Measurements from ENCODE around the gene CDON. TPM values are rescaled to one million over a fixed set of nuclear protein-coding genes. Genes with fewer than 3 reads are reported as not detected.

CDON gene
- polyA plus RNA-seq, 2 of the 4 experiments (the other 2 are of a cell fraction) = 1.7 to 5.6 TPM

GRCh38 chr11:125950178-125950490 is 112.5 kb downstream of the CDON start:
- Histone ChIP-seq H3K9me3 (no peaks in the 10 kb centered on the region), H3K4me2 (no peak overlapping the region), H3K4me3 (no peak overlapping the region), H3K27ac (no peak overlapping the region), H3K4me1 (no peaks in the 10 kb centered on the region)
- DNase-seq (ENCODE audit: low read depth in 1 of 2, low spot score in 1 of 2) = no peak
- no peak for ATAC-seq
- TF ChIP-seq E2F6 (IDR thresholded peaks at IDR 0.05; ENCODE audit: borderline replicate concordance, low read depth) (no peak), BHLHE40 (IDR thresholded peaks at IDR 0.05; ENCODE audit: low read depth, low read length) (no peak), ZFP36 (IDR thresholded peaks at IDR 0.05; ENCODE audit: borderline replicate concordance, partially characterized antibody) (no peak), ELK1 (IDR thresholded peaks at IDR 0.05; ENCODE audit: low read depth, low read length) (no peak)
- ChIA-PET CTCF (no interaction called here), POLR2A (no interaction called here)
- WGBS (ENCODE audit: missing lambda C conversion rate) = 95% methylated on average over 4 of the region's 11 CpGs
- FAIRE-seq = no peak

- Histone ChIP-seq H3K4me1 (no peaks in the 10 kb centered on the region), H3K9me3 (no peaks in the 10 kb centered on the region), H3K27ac (no peak overlapping the region), H3K4me2 (no peak overlapping the region), H3K4me3 (no peak overlapping the region)
- ChIA-PET POLR2A (no interaction called here), CTCF (no interaction called here)
- WGBS (ENCODE audit: missing lambda C conversion rate) = 74% methylated on average over 21 of the region's 22 CpGs
- TF ChIP-seq RFX5 (IDR thresholded peaks at IDR 0.05) (no peak), FOSL2 (IDR thresholded peaks at IDR 0.05) (no peak), FOSL2 (CRISPR knock-in tag; IDR thresholded peaks at IDR 0.05) (no peak), HOXB13 (CRISPR knock-in tag; IDR thresholded peaks at IDR 0.05; ENCODE audit: low read depth) (no peak), MAZ (IDR thresholded peaks at IDR 0.05; ENCODE audit: borderline replicate concordance, low read depth, low read length) (no peak), RCOR1 (IDR thresholded peaks at IDR 0.05; ENCODE audit: low read depth, low read length) (no peak), FOXS1 (CRISPR knock-in tag; IDR thresholded peaks at IDR 0.05) (no peak), NR3C1 (IDR thresholded peaks at IDR 0.05) (no peak), HMGXB4 (CRISPR knock-in tag; IDR thresholded peaks at IDR 0.05; ENCODE audit: borderline replicate concordance) (no peak), POLR2AphosphoS2 (conservative IDR thresholded peaks at IDR 0.05; ENCODE audit: low read length) (no peak), JUN (IDR thresholded peaks at IDR 0.05) (no peak), GATA3 (IDR thresholded peaks at IDR 0.05; ENCODE audit: borderline replicate concordance) (no peak), ZFP36 (IDR thresholded peaks at IDR 0.05; ENCODE audit: borderline replicate concordance, partially characterized antibody) (no peak), TFCP2L1 (CRISPR knock-in tag; IDR thresholded peaks at IDR 0.05) (no peak), EHF (CRISPR knock-in tag; IDR thresholded peaks at IDR 0.05) (no peak), USF2 (IDR thresholded peaks at IDR 0.05) (no peak), CHD4 (IDR thresholded peaks at IDR 0.05; ENCODE audit: borderline replicate concordance) (no peak), MAFK (IDR thresholded peaks at IDR 0.05; ENCODE audit: partially characterized antibody) (no peak), NPAS2 (CRISPR knock-in tag; IDR thresholded peaks at IDR 0.05; ENCODE audit: borderline replicate concordance) (no peak), FOSB (CRISPR knock-in tag; IDR thresholded peaks at IDR 0.05) (no peak), HEYL (CRISPR knock-in tag; IDR thresholded peaks at IDR 0.05) (no peak)
- FAIRE-seq (no peak), ATAC-seq (no peak), DNase-seq (ENCODE audit: low read depth in 1 of 2, low spot score in 1 of 2) (no peak)
Observed at GRCh38 chr11:125949271-125950177, 113.1 kb downstream of the CDON start.
